Measurements from ENCODE around the gene PPP1R14D.

DNA sequence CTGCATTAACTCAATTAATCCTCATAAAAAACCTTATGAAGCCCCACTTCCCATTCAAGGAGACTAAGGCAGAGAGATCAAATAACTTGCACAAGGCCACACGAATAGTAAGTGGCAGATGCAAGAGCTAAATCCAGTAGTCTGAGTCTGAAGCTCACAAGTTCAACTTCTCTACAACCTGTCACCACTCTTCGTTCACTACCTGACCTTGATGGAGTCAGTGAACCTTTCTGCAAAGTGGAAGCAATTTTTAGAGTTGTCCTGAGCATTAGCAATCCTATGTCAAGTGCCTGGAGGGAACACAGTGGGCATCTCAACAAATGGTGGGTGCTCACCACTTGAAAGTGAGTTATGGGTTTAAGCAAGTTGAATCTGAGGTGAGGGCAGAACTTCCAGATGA is 13.2 kb upstream of the PPP1R14D start:
- no peak for TF ChIP-seq POLR2A (IDR thresholded peaks at IDR 0.05; ENCODE audit: extremely low read depth, insufficient read length)
- TF ChIP-seq, protein P1, sequence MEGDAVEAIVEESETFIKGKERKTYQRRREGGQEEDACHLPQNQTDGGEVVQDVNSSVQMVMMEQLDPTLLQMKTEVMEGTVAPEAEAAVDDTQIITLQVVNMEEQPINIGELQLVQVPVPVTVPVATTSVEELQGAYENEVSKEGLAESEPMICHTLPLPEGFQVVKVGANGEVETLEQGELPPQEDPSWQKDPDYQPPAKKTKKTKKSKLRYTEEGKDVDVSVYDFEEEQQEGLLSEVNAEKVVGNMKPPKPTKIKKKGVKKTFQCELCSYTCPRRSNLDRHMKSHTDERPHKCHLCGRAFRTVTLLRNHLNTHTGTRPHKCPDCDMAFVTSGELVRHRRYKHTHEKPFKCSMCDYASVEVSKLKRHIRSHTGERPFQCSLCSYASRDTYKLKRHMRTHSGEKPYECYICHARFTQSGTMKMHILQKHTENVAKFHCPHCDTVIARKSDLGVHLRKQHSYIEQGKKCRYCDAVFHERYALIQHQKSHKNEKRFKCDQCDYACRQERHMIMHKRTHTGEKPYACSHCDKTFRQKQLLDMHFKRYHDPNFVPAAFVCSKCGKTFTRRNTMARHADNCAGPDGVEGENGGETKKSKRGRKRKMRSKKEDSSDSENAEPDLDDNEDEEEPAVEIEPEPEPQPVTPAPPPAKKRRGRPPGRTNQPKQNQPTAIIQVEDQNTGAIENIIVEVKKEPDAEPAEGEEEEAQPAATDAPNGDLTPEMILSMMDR (IDR thresholded peaks at IDR 0.05; ENCODE audit: low read depth, low read length), result no peak
